Measurements from ENCODE around the gene NFKB1. TPM values are rescaled to one million over a fixed set of nuclear protein-coding genes. Genes with fewer than 3 reads are reported as not detected.

NFKB1 gene
- total and polyA plus RNA-seq, 9 of the 15 experiments (the other 6 are each of a cell fraction or from before 2014, with no cell fraction given): 2.4 to 14.5 (median 10.3) TPM

DNA sequence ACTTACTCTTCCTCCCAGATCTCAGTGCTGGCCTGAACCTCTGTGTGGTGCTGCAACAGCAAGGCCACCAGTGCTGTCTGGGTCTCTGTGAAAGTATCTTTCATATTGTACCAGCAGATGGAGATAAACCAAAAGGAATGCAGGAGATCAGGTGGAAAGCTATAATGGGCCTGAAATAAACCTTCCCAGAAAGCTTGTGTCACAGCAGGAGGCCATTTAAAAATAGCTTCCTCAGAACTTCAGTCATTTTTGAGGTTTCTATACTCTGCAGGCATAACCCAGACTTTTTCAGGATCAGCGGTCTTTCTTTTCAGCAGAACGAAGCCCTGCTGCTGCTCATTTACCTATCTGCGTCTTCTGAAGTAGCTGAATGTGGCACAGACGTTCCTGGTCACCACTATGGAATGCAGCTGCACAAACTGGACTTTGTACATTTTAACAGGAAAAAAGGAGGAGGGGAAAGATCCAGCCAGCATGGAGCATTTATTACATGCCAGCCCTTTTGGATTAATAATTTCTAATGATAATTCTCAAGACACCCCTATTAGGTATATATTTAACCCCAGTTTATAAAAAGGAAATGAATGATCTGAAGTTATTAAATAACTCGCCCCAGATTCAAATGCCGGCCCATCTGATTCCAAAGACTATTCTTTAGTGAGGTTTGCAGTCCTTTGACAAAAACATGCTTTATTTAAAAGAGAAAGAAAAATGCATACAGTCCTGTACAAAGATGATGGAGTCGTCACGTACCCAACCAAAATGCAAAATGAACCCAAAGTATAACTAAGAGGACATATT lies 119.7 kb downstream of the NFKB1 start:
- H3K27me3 ChIP-seq (ENCODE audit: control insufficient read depth in 2 of 2, insufficient read depth in 2 of 2, low read length in 2 of 2): no peaks in the 10 kb centered on the region
- intact Hi-C loops (cut with micrococcal nuclease): loop anchor here (1.0 to 10.0 kb wide), 9 partner anchors 172 to 1311 kb away; partner anchors contain the start of genes BDH2 and UBE2D3
- ChIA-PET CTCF (ENCODE audit: low intra/inter-chr PET ratio) (interaction anchor here (0.7 to 2.7 kb wide), 7 partner anchors 189 to 479 kb away, joined by 3 to 21 read pairs (median 8); partner anchors contain the start of gene BDH2), POLR2A (interaction anchor here (0.8 to 1.4 kb wide), 3 partner anchors 9 to 248 kb away, joined by 3 to 4 read pairs (median 4); partner anchors contain the start of genes CISD2 and UBE2D3)
- in situ Hi-C loops (cut with MboI): loop anchor here (5.0 to 25.0 kb wide), 3 partner anchors 386 to 1316 kb away; no protein-coding TSS in a partner anchor
- no peaks in the 10 kb centered on the region for H3K36me3 ChIP-seq (ENCODE audit: control insufficient read depth, insufficient read depth, low read length)
- ATAC-seq: peak; percentile 95
- H3K4me2 ChIP-seq (ENCODE audit: insufficient read depth, low read length): peak overlapping the region; percentile 13; the same call in 1 of the 2 replicates
- peak; percentile 93 for FAIRE-seq
- DNase-seq (ENCODE audit: extremely low read depth in 1 of 4, low spot score in 3 of 4): peak; percentile 52 to 81 (median 64)
- 27% methylated on average over 8 of the region's 8 CpGs for WGBS (ENCODE audit: insufficient coverage, low coverage, missing lambda C conversion rate)
- H2AFZ ChIP-seq (ENCODE audit: low read depth, low read length): peak overlapping the region; percentile 20
- peak overlapping the region in 1 of 2 experiments; percentile 24; a peak in 1 of 4 replicates for H3K9ac ChIP-seq (ENCODE audit: insufficient read depth in 1 of 2, low read depth in 2 of 2, low read length in 2 of 2)
- no peaks in the 10 kb centered on the region for H4K20me1 ChIP-seq (replicated peaks; ENCODE audit: control insufficient read depth, insufficient read depth, low read length)
- H3K4me3 ChIP-seq: no peak overlapping the region
- no peaks in the 10 kb centered on the region for H3K79me2 ChIP-seq (ENCODE audit: control insufficient read depth, insufficient read depth, low read length)
- H3K9me1 ChIP-seq (ENCODE audit: control insufficient read depth, insufficient read depth, low read length): no peaks in the 10 kb centered on the region
- no peaks in the 10 kb centered on the region for H3K9me3 ChIP-seq (replicated peaks; ENCODE audit: control insufficient read depth, insufficient read depth, low read depth, low read length)
- no TSS peak for BruUV-seq (replicated peaks)
- no peak overlapping the region for H3K27ac ChIP-seq (ENCODE audit: extremely low read depth, low read depth, low read length)
- H3K4me1 ChIP-seq (replicated peaks in 1 of 2; ENCODE audit: control insufficient read depth in 2 of 2, insufficient read depth in 2 of 2, low read length in 2 of 2): no peaks in the 10 kb centered on the region
- no peak for TF ChIP-seq ADNP (tag; IDR thresholded peaks at IDR 0.05)
- TF ChIP-seq LEF1 (IDR thresholded peaks at IDR 0.05): no peak
- TF ChIP-seq, protein P1, sequence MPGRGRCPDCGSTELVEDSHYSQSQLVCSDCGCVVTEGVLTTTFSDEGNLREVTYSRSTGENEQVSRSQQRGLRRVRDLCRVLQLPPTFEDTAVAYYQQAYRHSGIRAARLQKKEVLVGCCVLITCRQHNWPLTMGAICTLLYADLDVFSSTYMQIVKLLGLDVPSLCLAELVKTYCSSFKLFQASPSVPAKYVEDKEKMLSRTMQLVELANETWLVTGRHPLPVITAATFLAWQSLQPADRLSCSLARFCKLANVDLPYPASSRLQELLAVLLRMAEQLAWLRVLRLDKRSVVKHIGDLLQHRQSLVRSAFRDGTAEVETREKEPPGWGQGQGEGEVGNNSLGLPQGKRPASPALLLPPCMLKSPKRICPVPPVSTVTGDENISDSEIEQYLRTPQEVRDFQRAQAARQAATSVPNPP (IDR thresholded peaks at IDR 0.05; ENCODE audit: borderline replicate concordance, insufficient read depth, insufficient read length): no peak
- TF ChIP-seq CBFA2T2 (conservative IDR thresholded peaks at IDR 0.05): no peak
- TF ChIP-seq STAG1 (CRISPR knock-in tag; IDR thresholded peaks at IDR 0.05; ENCODE audit: borderline replicate concordance): peak; percentile 74; the same call in 1 of the 2 replicates
- no peak for TF ChIP-seq ZNF41 (CRISPR knock-in tag; conservative IDR thresholded peaks at IDR 0.05)
- TF ChIP-seq KAT8 (IDR thresholded peaks at IDR 0.05; ENCODE audit: low read depth): no peak
- no peak for TF ChIP-seq SMAD3 (CRISPR knock-in tag; conservative IDR thresholded peaks at IDR 0.05)
- 0 out of 2 replicates have a peak, but pooled peaks have one; percentile 20 for TF ChIP-seq ZEB2 (IDR thresholded peaks at IDR 0.05)
- TF ChIP-seq COPS2 (conservative IDR thresholded peaks at IDR 0.05): no peak
- no peak for TF ChIP-seq FOS (IDR thresholded peaks at IDR 0.05; ENCODE audit: extremely low read depth, insufficient read length)
- peak; percentile 24; the same call in 1 of the 2 replicates for TF ChIP-seq RB1 (IDR thresholded peaks at IDR 0.05; ENCODE audit: low read depth)
- TF ChIP-seq TAF9B (IDR thresholded peaks at IDR 0.05; ENCODE audit: partially characterized antibody): no peak
- TF ChIP-seq SLC30A9 (CRISPR knock-in tag; IDR thresholded peaks at IDR 0.05): no peak
- TF ChIP-seq ETS2 (tag; IDR thresholded peaks at IDR 0.05; ENCODE audit: borderline replicate concordance, poor library complexity, severe bottlenecking): no peak
- TF ChIP-seq CBX8 (IDR thresholded peaks at IDR 0.05; ENCODE audit: borderline replicate concordance, extremely low read depth, low read depth, low read length, poor library complexity, severe bottlenecking): no peak
- TF ChIP-seq GABPA (tag; conservative IDR thresholded peaks at IDR 0.05; ENCODE audit: low read depth): no peak
- TF ChIP-seq SMC3 (conservative IDR thresholded peaks at IDR 0.05; ENCODE audit: insufficient read depth, low read depth, low read length): peak; percentile 92
- no peak for TF ChIP-seq JUNB (CRISPR knock-in tag; conservative IDR thresholded peaks at IDR 0.05)
- no peak for TF ChIP-seq NR4A1 (CRISPR knock-in tag; IDR thresholded peaks at IDR 0.05)
- TF ChIP-seq NR4A1 (tag; IDR thresholded peaks at IDR 0.05): no peak
- TF ChIP-seq ZNF431 (CRISPR knock-in tag; IDR thresholded peaks at IDR 0.05): no peak
- no peak for TF ChIP-seq WHSC1 (IDR thresholded peaks at IDR 0.05; ENCODE audit: low read length)

Measured in K562 (cell line).